ENCODE data around the gene PALM2AKAP2. TPM values are rescaled to one million over a fixed set of nuclear protein-coding genes. Genes with fewer than 3 reads are reported as not detected.

The PALM2AKAP2 gene
- total RNA-seq, 1 donor from 2014 or later = 10.1 TPM

GRCh38 chr9:109806506-109807115 lies 26.6 kb downstream of the PALM2AKAP2 start:
- DNase-seq (ENCODE audit: low read depth) = no peak
- Histone ChIP-seq H3K4me3 (ENCODE audit: low read depth, low read length) (no peak overlapping the region), H3K27me3 (ENCODE audit: control insufficient read depth, insufficient read depth, low read length) (no peaks in the 10 kb centered on the region), H3K36me3 (ENCODE audit: control insufficient read depth, insufficient read depth, low read length) (no peaks in the 10 kb centered on the region)
- TF ChIP-seq CTCF (IDR thresholded peaks at IDR 0.05; ENCODE audit: insufficient read depth, low read length, poor library complexity, severe bottlenecking) = no peak

- no peak for TF ChIP-seq CTCF (IDR thresholded peaks at IDR 0.05; ENCODE audit: insufficient read depth, low read length, poor library complexity, severe bottlenecking)
- no peak for DNase-seq (ENCODE audit: low read depth)
- no peaks in the 10 kb centered on the region for H3K36me3 ChIP-seq (ENCODE audit: control insufficient read depth, insufficient read depth, low read length)
- no peaks in the 10 kb centered on the region for H3K27me3 ChIP-seq (ENCODE audit: control insufficient read depth, insufficient read depth, low read length)
- H3K4me3 ChIP-seq (ENCODE audit: low read depth, low read length) = no peak overlapping the region
Observed at GRCh38 chr9:109811876-109812275, 31.9 kb downstream of the PALM2AKAP2 start.

- no peak for TF ChIP-seq CTCF (IDR thresholded peaks at IDR 0.05; ENCODE audit: insufficient read depth, low read length, poor library complexity, severe bottlenecking)
- DNase-seq (ENCODE audit: low read depth) = no peak
- no peaks in the 10 kb centered on the region for H3K36me3 ChIP-seq (ENCODE audit: control insufficient read depth, insufficient read depth, low read length)
- no peaks in the 10 kb centered on the region for H3K27me3 ChIP-seq (ENCODE audit: control insufficient read depth, insufficient read depth, low read length)
- H3K4me3 ChIP-seq (ENCODE audit: low read depth, low read length) = no peak overlapping the region
Observed at GRCh38 chr9:109812331-109812730, 32.3 kb downstream of the PALM2AKAP2 start.

- no peaks in the 10 kb centered on the region for H3K27me3 ChIP-seq (ENCODE audit: control insufficient read depth, insufficient read depth, low read length)
- H3K36me3 ChIP-seq (ENCODE audit: control insufficient read depth, insufficient read depth, low read length) = no peaks in the 10 kb centered on the region
- H3K4me3 ChIP-seq (ENCODE audit: low read depth, low read length) = no peak overlapping the region
- no peak for TF ChIP-seq CTCF (IDR thresholded peaks at IDR 0.05; ENCODE audit: insufficient read depth, low read length, poor library complexity, severe bottlenecking)
- DNase-seq (ENCODE audit: low read depth) = no peak
Observed at GRCh38 chr9:109812818-109813281, 32.9 kb downstream of the PALM2AKAP2 start.

GRCh38 chr9:109813303-109813702 lies 33.3 kb downstream of the PALM2AKAP2 start:
- Histone ChIP-seq H3K36me3 (ENCODE audit: control insufficient read depth, insufficient read depth, low read length) (no peaks in the 10 kb centered on the region), H3K4me3 (ENCODE audit: low read depth, low read length) (no peak overlapping the region), H3K27me3 (ENCODE audit: control insufficient read depth, insufficient read depth, low read length) (no peaks in the 10 kb centered on the region)
- DNase-seq (ENCODE audit: low read depth) = no peak
- no peak for TF ChIP-seq CTCF (IDR thresholded peaks at IDR 0.05; ENCODE audit: insufficient read depth, low read length, poor library complexity, severe bottlenecking)

GRCh38 chr9:109813829-109814228 lies 33.8 kb downstream of the PALM2AKAP2 start:
- H3K27me3 ChIP-seq (ENCODE audit: control insufficient read depth, insufficient read depth, low read length) = no peaks in the 10 kb centered on the region
- no peak for TF ChIP-seq CTCF (IDR thresholded peaks at IDR 0.05; ENCODE audit: insufficient read depth, low read length, poor library complexity, severe bottlenecking)
- H3K36me3 ChIP-seq (ENCODE audit: control insufficient read depth, insufficient read depth, low read length) = no peaks in the 10 kb centered on the region
- H3K4me3 ChIP-seq (ENCODE audit: low read depth, low read length) = no peak overlapping the region
- DNase-seq (ENCODE audit: low read depth) = no peak
